Measurements from ENCODE around the gene PTPRCAP.

The PTPRCAP gene

DNA sequence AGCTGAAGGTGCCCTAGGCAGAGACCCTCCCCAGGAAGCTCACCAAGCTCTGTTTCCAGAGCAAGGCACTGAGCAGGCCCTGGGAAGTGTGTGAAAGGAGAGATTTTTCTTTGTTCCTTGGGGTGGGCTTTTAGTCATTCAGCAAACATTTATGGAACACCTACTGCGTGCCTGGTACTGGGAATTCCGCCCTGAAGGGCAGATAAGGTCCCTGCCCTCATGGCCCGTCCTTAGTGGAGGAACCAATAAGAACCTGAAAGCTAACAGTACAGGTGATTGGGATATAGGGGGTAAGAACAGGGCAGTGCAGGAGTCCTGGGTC lies 27.7 kb upstream of the PTPRCAP start:
- DNase-seq, result no peak

DNA sequence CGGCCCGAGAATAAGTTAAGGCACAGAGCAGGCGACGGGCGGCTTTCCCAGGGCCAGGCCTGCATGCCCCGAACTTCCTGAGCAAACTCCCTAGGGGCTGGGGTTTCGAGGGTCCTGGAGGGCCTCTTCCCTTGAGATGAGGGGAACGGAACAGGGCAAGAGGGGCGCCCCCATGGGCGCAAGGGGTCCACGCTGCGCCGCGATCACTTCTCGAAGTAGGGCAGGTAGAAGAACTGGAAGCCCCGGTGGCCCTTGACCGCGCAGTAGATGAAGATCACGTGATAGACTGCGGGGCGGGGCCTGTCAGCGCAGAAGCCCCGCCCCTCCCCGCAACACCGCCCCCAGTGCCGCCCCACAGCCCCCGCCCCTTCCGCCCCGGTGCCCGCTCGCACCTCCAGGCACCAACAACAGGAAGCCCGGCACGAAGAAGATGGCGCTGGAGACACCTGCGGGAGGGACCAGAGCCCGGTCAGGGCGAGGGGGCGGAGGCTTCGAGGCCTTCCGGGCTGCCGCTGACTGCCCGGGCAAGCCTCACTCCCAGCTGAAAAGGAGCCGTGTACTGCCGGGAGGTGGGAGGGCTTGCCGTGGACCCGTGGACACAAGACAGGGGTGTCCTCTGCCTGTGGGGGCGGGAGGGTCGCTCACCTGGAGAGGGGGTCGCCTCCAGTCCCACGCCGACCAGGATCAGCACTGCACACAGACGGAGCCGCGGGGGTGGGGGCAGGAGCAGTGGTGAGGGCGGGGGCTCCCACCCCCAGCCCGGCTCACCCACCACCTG lies 27.1 kb upstream of the PTPRCAP start:
- DNase-seq, result peak; percentile 86 to 92 (median 90)

DNA sequence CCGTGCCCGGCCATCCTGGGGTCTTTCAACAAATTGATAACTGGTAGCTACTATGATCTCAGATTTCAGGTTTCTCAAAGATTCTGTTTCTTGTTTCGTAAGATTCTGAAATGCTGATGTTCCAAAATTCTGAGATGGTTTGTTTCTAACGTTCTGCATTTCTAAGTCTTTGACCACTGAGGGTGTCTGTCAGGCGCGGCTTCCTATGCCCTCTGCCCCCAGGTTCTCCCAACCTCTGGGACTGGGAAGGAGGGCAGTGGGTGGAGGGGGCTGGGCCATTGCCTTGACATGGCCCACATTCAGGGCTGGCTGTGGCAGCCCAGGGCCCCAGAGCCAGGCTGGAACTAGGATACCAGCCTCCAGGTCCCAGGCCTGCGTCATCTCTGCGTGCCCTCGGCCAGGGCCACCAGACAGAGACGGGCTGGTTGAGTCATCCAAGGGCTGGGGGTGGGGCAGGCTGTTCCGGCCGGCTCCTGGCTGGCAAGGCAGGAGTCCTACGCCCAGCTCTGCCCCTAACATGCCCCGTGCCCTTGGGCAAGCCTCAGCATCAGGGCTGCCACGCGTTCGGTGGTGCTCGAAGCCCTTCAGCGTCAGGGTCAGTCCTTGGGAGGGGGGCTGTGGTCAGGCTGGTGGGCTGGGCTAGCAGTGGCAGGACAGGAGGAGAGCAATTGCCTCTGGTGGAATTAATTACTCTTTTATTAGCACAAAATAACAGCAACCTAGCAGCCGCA lies 26.4 kb upstream of the PTPRCAP start:
- no peak for DNase-seq

DNA sequence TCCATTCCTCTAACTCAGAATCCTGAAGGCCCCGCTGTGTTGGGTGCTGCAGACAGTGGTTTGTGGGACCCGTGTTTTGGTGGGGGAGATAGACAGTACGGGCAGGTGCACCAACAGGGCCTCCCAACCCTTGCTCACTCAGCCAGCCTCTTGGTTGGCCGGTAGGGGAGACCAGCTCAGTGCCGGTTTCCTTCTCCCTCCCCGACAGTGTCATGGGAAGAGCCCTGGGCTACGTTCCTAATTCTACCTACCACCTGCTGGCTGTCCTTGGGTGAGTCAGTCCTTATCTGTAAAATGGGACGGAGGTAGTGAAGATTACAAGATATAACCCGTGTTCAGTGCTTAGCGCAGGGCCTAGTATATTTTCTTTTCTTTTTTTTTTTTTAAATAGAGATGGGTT lies 25.7 kb upstream of the PTPRCAP start:
- no peak for DNase-seq

DNA sequence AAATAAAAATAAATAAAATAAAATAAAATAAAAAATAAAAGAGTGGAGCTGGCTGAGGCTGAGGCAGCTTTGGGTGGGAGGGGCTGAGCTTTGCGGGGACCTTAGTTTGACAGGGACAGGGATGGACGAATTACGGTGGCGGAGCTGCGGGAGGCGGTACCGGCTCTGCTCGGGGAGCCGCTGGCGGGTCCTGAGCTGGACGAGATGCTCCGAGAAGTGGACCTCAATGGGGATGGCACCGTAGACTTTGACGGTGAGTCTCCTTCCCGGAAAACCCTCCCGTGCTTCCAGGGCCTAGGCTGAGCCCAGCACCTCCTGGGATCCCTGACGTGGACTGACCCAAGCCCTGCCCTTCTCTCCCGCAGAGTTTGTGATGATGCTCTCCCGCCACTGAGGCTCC lies 20.8 kb upstream of the PTPRCAP start:
- DNase-seq, result no peak

DNA sequence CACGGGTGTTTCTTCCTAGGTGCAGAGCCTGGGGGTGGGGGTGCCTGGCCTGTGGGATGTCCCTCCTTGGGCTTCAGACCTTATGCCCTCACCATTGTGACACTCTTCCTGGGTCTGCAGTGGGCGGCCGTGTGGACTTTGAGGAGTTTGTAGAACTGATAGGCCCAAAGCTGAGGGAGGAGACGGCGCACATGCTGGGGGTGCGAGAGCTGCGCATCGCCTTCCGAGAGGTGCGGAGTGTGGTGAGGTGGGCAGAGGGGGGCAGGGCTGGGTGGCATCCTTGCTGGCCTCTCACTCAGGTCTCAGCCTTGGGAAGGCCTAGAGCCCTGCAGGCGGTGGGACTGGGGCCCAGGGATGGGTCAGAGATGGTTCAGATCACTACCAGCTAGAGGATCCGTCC lies 20.0 kb upstream of the PTPRCAP start:
- no peak for DNase-seq

DNA sequence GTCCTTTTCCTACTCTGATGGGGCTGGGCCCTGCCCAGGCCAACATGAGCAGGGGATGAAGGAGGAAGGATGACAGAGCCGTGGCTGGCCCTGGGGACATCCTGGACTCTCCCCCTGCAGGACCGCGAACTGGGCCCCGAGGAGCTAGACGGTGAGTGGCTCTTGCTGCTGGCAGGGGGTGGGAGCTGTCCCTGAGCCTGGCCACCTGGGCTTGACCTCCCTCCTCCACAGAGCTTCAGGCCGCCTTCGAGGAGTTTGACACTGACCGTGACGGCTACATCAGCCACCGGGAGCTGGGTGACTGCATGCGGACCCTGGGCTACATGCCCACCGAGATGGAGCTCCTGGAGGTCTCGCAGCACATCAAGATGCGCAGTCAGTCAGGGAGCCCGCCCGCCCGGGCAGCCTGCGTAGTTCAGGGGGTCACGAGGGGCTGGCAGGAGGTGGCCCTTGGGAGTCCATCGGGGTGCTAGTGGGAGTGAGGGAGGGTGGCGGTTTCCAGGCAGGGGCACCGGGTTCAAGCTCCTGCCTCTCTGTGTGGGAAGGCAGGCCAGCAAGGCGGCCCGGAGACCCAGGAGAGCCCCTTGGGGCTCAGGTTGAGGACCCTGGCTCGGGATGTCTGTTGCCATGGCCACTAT lies 18.7 kb upstream of the PTPRCAP start:
- no peak for DNase-seq

DNA sequence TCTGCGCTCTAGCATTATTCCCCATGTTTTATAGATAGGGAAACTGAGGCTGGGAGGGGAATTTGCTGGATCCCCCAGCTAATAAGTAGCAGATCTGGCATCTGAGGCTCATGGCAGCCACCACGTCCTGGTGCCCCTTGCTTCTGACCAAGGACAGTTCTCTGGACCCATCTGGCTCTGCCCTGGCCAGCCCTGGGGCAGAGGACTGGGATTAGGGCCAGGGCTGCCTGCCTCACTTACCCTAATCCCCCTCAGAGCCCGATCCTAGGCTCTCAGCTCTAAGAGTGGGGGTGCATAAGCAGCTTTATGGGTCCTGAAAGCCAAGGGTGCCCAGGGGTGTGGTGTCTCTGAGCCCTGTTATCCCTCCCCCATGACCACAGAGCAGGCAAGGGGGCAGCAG lies 17.6 kb upstream of the PTPRCAP start, which contains the start of gene CABP4:
TSS of gene CABP4 (plus strand) at position 301 of the 400 bp plus-strand sequence. CDS start at position 371, 70 bp downstream.
- no peak for DNase-seq

DNA sequence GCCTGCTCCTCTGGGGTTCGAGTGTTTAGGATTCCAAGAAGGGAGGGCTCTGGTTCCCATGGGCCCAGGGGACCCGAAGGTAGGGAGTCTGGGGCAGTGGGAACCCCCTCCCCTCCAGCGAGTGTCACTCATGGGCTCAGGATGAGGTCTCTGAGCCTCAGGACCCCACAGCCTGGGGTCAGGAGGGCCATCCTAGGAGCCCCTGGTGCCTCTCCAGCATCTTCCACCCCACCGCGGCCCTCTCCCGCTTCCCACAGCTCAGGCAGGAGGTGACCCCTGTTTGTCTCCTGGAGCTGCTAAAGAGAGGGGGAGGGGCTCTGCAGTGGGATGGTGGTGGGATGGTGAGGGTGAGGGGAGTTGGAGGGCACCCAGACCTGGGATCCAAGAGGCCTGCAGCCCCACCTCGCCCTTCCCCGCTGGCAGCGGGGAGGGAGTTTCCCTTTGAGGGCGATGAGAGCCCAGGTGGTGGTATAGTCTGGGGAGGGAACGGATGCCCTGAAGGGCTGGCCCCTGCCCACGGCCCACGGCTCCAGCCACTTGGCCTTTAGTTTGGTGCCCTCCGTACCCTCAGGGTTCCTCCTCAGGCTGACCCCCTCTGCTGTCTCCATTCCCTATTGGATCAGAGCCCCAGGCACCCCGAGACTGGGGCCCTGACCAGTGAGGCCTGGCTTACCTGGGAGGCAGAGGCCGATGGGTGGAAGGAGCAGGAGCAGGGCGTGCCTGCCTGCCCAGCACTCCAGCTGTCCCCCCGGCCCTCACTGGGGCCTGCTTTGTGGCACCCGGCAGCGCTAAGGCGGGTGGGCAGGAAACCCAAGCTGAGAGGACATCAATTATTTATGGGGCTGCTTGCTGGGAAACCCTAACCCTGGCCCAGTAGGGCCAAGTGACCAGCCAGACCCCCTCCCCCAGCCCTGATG lies 16.6 kb upstream of the PTPRCAP start:
- no peak for DNase-seq

DNA sequence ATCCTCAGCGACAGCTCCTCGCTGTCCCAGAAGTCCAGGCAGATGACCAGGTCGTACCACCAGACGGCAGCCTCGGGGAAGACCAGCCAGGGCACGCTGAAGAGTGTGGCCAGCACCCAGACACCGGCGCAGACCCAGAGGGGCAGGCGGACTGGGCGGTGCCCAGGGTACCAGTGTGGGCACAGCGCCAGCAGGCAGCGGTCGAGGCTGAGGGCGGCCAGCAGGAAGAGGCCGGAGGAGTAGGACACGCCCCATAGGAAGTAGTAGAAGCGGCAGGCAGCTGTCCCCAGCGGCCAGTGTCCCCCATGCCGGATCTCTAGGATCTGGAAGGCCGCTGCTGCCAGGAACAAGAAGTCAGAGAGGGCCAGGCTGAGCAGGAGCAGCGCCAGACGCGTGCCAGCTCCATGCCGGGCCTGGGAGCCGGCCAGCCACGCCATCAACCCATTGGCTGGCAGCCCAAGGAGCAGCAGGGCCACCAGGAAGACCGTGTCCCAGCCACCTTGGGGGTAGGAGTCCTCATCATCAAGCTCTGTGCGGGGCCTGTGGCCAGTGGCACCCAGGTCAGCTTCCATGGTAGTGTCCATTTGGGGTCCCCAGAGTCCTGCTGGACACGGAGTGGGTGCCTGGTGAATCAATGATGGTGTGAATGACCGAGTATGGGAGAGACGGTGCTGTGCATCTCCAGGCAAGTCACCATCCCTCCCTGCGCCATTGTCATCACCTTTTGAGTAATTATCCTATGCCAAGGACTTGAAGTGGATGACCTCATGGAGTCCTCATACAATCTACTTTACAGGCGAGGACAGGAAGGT lies 14.9 kb upstream of the PTPRCAP start, which contains the start of gene GPR152:
TSS of gene GPR152 (minus strand) at position 589 of the 812 bp plus-strand sequence. CDS start at position 584, 5 bp downstream.
- DNase-seq, result no peak

DNA sequence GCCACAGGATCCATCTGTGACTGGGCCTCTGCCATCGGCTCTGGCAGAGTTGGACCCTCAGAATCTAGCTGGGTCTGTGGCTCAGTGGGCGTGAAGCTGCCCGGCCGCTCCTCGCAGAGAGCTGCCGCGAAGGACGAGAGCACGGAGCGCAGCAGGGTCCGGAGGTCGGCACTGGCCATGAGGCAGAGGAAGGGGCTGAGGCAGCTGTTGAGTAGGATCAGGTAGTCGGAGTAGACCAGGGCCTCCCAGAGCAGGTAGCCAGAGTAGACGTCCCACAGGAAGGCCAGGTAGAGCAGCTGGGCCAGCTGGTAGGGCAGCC lies 14.1 kb upstream of the PTPRCAP start:
- DNase-seq, result no peak

DNA sequence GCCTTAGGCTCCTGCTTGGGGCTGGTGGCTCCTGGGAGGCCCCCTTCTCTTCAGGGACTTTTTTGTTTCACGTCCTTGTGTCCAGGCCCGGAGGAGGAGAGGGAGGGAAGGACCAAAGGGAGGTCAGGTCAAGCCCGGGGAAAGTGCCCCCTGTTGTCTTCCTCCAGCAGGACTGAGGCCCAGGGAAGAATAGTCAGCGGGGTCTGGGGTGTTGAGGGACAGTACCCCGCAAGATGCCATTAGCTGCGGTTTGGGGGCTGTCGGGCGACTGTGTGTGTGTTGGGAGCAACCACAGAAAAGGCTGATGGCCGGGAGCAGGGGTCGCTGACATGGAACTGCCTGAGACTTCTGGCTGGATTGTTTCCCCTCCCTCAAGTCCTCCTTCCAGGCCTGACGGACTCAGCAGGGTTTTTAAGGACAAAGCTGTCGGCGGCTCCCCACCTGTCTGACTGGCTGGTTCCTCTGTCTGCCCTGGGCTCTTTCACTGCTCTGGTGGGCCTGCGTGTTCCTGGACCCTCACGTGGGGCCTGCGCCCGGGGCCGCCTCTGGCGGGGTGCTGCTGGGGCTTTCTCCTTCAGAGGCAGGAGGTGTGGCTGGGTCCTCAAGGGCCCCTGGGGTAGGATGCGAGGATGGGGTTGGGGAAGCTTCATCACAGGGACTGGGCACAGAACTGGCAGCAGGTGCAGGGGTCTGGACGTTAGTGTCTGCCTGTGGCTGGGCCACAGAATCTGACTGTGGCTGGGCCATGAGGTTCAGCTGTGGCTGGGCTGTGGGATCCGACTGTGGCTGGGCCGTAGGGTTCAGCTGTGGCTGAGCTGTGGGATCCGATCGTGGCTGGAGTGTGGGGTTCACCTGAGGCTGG lies 13.5 kb upstream of the PTPRCAP start:
- DNase-seq, result no peak

DNA sequence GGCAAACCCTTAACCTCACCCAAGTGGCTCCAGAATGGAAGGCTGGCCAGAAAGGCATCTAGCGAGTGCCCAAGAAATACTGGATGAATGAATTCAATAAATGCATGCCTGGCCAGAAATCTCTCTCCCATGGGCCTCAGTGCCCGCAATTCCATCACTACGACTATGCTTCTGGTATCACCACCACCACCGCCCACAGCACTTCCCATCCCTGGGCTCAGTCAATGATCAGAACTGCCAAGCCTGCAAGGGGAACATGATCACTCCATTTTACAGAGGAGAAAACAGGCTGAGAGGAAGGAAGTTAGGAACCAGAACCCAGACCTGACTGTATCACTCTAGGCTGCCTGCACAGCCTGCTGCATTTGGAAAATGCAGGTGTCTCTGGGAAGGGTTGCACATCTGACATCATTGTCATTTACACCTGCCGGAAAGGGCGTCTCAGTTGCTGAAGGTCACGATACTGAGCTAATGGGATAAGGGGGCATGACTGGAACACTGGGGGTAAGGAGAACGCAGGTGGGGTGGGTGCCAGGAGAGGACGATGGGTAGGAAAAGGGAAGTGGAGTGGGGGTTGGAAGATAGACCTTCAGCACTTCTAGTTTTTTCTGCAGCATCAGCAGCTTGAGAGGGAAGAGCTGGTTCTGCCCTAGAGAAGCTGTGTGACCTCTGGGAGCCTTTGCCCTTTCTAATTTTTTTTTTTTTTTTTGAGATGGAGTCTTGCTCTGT lies 11.8 kb upstream of the PTPRCAP start:
- no peak for DNase-seq

DNA sequence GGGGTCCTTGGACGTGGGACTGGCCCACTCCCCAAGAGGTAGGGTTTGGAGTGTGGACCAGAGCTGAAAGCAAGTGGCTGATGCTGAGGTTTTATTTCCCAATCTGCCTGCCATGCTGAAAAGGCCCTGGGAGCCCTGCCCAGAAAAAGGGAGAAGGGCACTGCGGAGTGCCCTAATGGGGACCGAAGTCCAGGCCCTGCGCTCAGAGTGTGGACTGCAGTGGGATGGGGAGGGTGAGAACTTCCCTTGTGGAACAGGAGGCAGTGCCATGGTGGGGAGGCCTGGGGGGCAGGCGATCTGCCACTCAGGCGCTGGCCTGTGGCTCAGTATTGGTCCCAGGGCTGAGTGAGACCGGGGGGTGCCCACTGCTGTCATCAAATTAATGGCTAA lies 10.7 kb upstream of the PTPRCAP start:
- DNase-seq, result no peak

DNA sequence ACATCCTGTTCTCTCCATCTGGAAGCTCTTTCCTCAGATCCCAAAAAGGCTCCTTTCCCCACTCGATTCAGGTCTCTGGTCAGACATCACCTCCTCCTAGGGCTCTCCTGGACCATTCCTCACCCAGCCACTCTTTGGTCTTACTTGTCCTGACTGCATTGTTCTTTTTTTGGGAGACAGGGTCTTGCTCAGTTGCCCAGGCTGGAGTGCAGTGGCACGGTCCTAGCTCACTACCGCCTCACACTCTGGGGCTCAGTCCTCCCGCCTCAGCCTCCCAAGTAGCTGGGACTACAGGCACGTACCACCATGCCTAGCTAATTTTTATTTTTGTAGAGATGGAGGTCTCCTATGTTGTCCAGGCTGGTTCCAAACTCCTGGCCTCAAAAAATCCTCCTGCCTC lies 8.0 kb upstream of the PTPRCAP start:
- no peak for DNase-seq

DNA sequence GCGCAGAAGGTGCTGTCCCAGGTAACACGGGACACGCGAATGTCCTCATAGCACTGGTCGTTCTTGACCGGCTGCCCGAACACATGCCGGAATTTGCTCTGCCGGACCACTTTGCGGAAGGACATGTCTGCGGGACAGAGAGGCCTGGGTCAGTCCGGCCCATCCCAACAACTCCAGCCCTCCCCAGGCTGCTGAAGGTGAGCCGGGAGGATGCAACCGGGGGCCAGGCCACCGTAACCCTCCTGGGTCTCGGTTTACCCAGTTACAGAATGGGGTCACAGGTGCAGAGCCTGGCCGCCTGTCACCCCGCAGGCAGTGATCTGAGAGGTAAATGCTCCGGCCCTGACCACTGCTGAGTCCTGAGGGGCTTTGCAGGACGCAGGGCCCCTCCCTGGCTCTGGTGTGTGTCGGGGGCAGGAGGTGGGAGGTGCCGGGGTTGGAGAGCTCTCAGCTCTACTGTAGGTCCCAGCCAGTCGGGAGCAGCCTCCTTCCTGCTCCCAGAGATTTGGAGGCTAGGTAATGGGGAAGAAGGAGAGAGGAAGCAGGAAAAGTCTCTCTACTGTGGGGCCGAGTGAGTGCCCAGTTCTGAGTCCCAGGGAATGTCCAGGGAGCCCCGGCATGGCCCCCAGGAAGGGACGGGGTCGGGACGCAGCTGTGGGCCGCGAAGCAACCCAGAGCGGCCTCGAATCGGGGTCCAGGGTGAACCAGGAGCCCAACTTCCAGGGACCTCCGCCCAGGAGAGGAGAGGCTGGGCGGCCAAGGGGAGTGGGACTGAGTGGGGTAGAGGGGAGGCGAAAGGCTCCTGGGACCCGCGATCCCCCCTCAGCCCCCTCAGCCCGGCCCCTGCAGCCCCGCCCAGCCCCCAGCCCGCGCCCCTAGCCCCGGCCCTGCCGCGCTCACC lies 5.3 kb upstream of the PTPRCAP start:
- peak in 1 of 6 experiments; percentile 26 for DNase-seq

DNA sequence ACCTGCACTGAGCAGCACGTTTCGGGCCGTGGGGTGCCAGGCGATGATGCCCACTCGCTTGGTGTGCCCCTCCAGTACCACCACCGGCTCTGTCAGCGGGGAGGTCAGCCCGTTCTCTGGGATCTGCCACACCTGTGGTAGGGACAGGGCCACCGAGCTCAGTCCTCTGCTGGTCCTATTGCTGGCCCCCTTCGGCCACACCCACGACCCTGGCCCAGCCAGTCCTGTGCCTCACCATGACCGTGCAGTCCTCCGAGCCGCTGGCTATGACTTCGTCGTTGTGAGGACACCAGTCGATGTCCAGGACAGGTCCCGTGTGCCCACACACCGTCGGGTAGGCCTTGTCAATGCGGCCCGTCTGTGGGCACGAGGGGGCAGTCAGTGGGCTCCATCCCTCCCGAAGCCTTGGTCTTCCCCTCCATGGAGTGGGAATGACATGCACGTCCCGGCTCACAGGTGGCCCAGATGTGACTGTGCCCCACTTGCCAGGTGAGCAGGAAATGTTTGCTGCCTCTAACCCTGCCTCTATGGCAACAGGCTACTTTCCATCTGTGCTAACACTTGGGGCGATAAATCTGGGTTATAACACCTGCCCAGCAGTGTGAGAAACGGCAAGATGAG lies 4.4 kb upstream of the PTPRCAP start:
- peak in 5 of 6 experiments; percentile 8 to 52 (median 24) for DNase-seq

DNA sequence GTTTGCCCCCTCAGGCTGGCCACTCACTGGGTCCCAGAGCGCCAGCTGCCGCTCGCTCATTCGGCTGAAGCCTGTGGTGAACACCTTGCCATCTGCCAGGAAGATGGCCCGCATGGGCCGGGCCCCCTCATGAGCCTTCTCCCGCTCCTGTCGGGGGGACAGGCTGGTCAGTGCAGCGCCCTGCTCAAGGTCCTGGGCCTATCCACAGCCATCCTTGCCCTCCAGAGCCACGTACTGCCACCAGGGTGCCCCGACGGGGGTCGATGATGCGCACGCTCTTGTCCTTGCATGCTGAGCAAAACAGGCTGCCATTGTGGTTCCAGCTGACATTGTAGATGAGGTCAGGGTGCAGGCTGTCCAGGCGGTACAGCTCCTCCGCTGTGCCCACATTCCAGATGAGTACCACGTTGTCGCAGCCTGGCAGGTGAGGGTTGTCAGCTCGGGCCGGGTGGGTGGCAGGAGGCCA lies 3.6 kb upstream of the PTPRCAP start:
- DNase-seq, result peak in 2 of 6 experiments; percentile 16 to 19
